ENCODE data around the gene PTPN6. TPM values are rescaled to one million over a fixed set of nuclear protein-coding genes. Genes with fewer than 3 reads are reported as not detected.

The PTPN6 gene
- total RNA-seq, 2 donors from 2014 or later = 35.7 to 68.0 TPM

DNA sequence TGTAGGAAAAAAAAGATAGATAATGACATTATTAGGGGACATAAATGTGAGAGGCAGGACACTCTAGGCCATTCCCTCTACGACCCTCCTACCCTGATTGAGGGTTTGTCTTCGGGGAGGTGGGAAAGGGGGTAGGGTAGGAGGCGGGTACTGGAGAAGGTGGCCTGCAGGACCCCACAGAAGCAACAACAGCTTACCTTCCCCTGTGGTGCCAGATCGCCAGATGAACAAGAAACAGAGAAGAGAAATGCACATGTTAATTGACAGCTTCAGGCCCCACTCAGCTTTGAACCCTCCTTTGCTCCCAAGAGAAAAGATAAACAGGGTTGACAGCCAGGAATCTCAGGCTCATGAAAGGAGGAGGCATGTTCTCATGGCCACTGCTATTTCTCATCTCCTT lies 14.6 kb downstream of the PTPN6 start:
- no peak overlapping the region for H3K9ac ChIP-seq (ENCODE audit: extremely low read depth, low read length, poor library complexity, severe bottlenecking)
- TF ChIP-seq, protein P1, sequence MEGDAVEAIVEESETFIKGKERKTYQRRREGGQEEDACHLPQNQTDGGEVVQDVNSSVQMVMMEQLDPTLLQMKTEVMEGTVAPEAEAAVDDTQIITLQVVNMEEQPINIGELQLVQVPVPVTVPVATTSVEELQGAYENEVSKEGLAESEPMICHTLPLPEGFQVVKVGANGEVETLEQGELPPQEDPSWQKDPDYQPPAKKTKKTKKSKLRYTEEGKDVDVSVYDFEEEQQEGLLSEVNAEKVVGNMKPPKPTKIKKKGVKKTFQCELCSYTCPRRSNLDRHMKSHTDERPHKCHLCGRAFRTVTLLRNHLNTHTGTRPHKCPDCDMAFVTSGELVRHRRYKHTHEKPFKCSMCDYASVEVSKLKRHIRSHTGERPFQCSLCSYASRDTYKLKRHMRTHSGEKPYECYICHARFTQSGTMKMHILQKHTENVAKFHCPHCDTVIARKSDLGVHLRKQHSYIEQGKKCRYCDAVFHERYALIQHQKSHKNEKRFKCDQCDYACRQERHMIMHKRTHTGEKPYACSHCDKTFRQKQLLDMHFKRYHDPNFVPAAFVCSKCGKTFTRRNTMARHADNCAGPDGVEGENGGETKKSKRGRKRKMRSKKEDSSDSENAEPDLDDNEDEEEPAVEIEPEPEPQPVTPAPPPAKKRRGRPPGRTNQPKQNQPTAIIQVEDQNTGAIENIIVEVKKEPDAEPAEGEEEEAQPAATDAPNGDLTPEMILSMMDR (conservative IDR thresholded peaks at IDR 0.05) = no peak
- no peaks in the 10 kb centered on the region for H3K9me3 ChIP-seq (ENCODE audit: control insufficient read depth, low read length)
- Mint-ChIP-seq H3K27ac (peak overlapping the region; percentile 99), H3K4me1 (peaks cover 61% of the 10 kb centered on the region), H3K36me3 (ENCODE audit: low read depth) (peaks cover 54% of the 10 kb centered on the region), H3K4me3 (peak overlapping the region; percentile 98), H3K27me3 (ENCODE audit: insufficient read depth) (no peaks in the 10 kb centered on the region), H3K9me3 (no peaks in the 10 kb centered on the region)
- peaks cover 10% of the 10 kb centered on the region for H3K4me1 ChIP-seq (ENCODE audit: control insufficient read depth, insufficient read depth, low read length)
- no peaks in the 10 kb centered on the region for H3K27me3 ChIP-seq (ENCODE audit: control insufficient read depth, insufficient read depth, low read length, poor library complexity, severe bottlenecking)
- no peak overlapping the region for H3K4me3 ChIP-seq (ENCODE audit: low read length)
- peaks cover 52% of the 10 kb centered on the region for H3K36me3 ChIP-seq (ENCODE audit: control insufficient read depth, insufficient read depth, low read length)
- WGBS, 2 experiments (ENCODE audit: insufficient coverage in 1 of 2, insufficient read length in 1 of 2) = 88 to 89% methylated on average over 1 to 4 of the region's 4 CpGs
- no peak overlapping the region for H3K27ac ChIP-seq (ENCODE audit: low read depth, low read length)
- DNase-seq = peak; percentile 54

DNA sequence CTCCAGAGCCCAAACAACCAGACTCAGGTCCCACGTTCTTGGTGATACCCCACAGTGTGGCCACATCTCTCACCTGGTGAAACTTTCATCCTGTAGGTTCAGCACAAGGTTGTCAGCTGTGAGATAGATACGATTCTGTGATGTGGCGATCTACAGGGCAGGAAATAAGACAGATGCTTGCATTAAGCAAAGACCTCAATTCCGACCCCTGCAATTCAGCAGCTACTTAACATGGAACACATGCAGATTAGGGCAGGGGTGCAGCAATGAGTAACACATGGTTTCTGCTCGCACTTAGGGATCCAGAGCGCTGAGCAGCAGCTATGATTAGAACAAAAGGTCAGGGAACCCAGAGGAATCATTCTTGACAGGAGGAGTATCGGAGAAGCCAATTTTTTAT lies 15.2 kb downstream of the PTPN6 start:
- no peak overlapping the region for H3K4me3 Mint-ChIP-seq
- Histone ChIP-seq H3K27me3 (ENCODE audit: control insufficient read depth, insufficient read depth, low read length, poor library complexity, severe bottlenecking) (no peaks in the 10 kb centered on the region), H3K36me3 (ENCODE audit: control insufficient read depth, insufficient read depth, low read length) (peaks cover 52% of the 10 kb centered on the region), H3K9ac (ENCODE audit: extremely low read depth, low read length, poor library complexity, severe bottlenecking) (no peak overlapping the region), H3K9me3 (ENCODE audit: control insufficient read depth, low read length) (no peaks in the 10 kb centered on the region), H3K27ac (ENCODE audit: low read depth, low read length) (no peak overlapping the region), H3K4me3 (ENCODE audit: low read length) (no peak overlapping the region), H3K4me1 (ENCODE audit: control insufficient read depth, insufficient read depth, low read length) (peaks cover 10% of the 10 kb centered on the region)
- H3K4me1 Mint-ChIP-seq = peaks cover 56% of the 10 kb centered on the region
- peaks cover 54% of the 10 kb centered on the region for H3K36me3 Mint-ChIP-seq (ENCODE audit: low read depth)
- peak overlapping the region; percentile 63 for H3K27ac Mint-ChIP-seq
- H3K9me3 Mint-ChIP-seq = no peaks in the 10 kb centered on the region
- 95 to 97% methylated on average over 7 of the region's 7 CpGs for WGBS, 2 experiments (ENCODE audit: insufficient coverage in 1 of 2, insufficient read length in 1 of 2)
- TF ChIP-seq, protein P1 (conservative IDR thresholded peaks at IDR 0.05) = no peak
- no peak for DNase-seq
- no peaks in the 10 kb centered on the region for H3K27me3 Mint-ChIP-seq (ENCODE audit: insufficient read depth)

DNA sequence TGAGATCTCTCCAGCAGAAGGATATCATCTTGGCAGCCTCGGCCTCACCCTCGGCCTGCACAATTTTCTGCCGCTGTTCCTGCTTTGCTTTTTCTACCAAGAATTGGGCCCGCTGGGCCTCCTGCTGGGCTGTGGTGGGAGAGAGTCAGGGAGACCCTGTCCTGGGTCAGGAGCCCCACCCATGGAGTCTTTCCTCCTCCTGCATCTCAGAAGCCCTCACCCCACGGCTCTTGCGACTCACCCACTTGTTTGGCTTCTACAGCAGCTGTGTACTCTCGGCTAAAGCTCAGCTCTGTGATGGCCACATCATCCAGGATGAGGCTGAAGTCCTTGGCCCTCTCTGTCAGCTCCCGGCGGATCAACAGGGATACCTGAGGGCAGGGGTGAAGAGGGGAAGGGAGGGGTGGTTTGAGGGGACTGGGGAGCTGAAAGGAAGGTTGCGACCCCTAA lies 16.5 kb downstream of the PTPN6 start:
- H3K9me3 ChIP-seq (ENCODE audit: control insufficient read depth, low read length) = no peaks in the 10 kb centered on the region
- peaks cover 5% of the 10 kb centered on the region for H3K4me1 ChIP-seq (ENCODE audit: control insufficient read depth, insufficient read depth, low read length)
- H3K36me3 ChIP-seq (ENCODE audit: control insufficient read depth, insufficient read depth, low read length) = peaks cover 52% of the 10 kb centered on the region
- H3K27ac ChIP-seq (ENCODE audit: low read depth, low read length) = no peak overlapping the region
- TF ChIP-seq, protein P1 (conservative IDR thresholded peaks at IDR 0.05) = no peak
- H3K9ac ChIP-seq (ENCODE audit: extremely low read depth, low read length, poor library complexity, severe bottlenecking) = no peak overlapping the region
- Mint-ChIP-seq H3K4me1 (peaks cover 49% of the 10 kb centered on the region), H3K4me3 (no peak overlapping the region), H3K9me3 (no peaks in the 10 kb centered on the region), H3K27ac (peak overlapping the region; percentile 60), H3K27me3 (ENCODE audit: insufficient read depth) (no peaks in the 10 kb centered on the region), H3K36me3 (ENCODE audit: low read depth) (peaks cover 55% of the 10 kb centered on the region)
- H3K4me3 ChIP-seq (ENCODE audit: low read length) = no peak overlapping the region
- DNase-seq = no peak
- H3K27me3 ChIP-seq (ENCODE audit: control insufficient read depth, insufficient read depth, low read length, poor library complexity, severe bottlenecking) = no peaks in the 10 kb centered on the region
- 96 to 97% methylated on average over 3 to 10 of the region's 10 CpGs for WGBS, 2 experiments (ENCODE audit: insufficient coverage in 1 of 2, insufficient read length in 1 of 2)

Measured in endodermal cell (in vitro differentiated cells).